Measurements from ENCODE around the gene SHISAL2A.

The SHISAL2A gene

GRCh38 chr1:52697795-52698674 is 65.1 kb downstream of the SHISAL2A start, which contains the start of gene COA7:
Gene COA7 (minus strand): TSS chr1:52698347. CDS start chr1:52698326, 21 bp downstream.
- Histone ChIP-seq H3K36me3 (replicated peaks) (no peaks in the 10 kb centered on the region), H3K27ac (peak within 1 kb of the TSS; percentile 68), H3K27me3 (replicated peaks) (no peaks in the 10 kb centered on the region), H3K4me3 (ENCODE audit: low read depth, low read length) (peak within 1 kb of the TSS; percentile 85)
- peak; percentile 68 for DNase-seq
- TF ChIP-seq CTCF (IDR thresholded peaks at IDR 0.05; ENCODE audit: low read depth, low read length, missing control alignments), result no peak
- in situ Hi-C loops (cut with HindIII; ENCODE audit: low pct_ligation_motif_present, low sequenced_read_pairs), result no loop called here

- Histone ChIP-seq H3K4me3 (ENCODE audit: low read depth, low read length) (peak overlapping the region; percentile 69), H3K36me3 (replicated peaks) (no peaks in the 10 kb centered on the region), H3K27ac (no peak overlapping the region), H3K27me3 (replicated peaks) (no peaks in the 10 kb centered on the region)
- in situ Hi-C loops (cut with HindIII; ENCODE audit: low pct_ligation_motif_present, low sequenced_read_pairs), result no loop called here
- peak; percentile 87 for DNase-seq
- TF ChIP-seq CTCF (IDR thresholded peaks at IDR 0.05; ENCODE audit: low read depth, low read length, missing control alignments), result no peak
Observed at GRCh38 chr1:52702886-52703787, 70.2 kb downstream of the SHISAL2A start.

GRCh38 chr1:52706136-52706670 is 73.2 kb downstream of the SHISAL2A start:
- Histone ChIP-seq H3K27ac (no peak overlapping the region), H3K36me3 (replicated peaks) (no peaks in the 10 kb centered on the region), H3K27me3 (replicated peaks) (no peaks in the 10 kb centered on the region), H3K4me3 (ENCODE audit: low read depth, low read length) (no peak overlapping the region)
- no peak for DNase-seq
- no peak for TF ChIP-seq CTCF (IDR thresholded peaks at IDR 0.05; ENCODE audit: low read depth, low read length, missing control alignments)
- in situ Hi-C loops (cut with HindIII; ENCODE audit: low pct_ligation_motif_present, low sequenced_read_pairs), result no loop called here

Measured in brain microvascular endothelial cell (primary cell).